H1 (cell line): ENCODE data around the gene MAPT. TPM values are rescaled to one million over a fixed set of nuclear protein-coding genes. Genes with fewer than 3 reads are reported as not detected.

ENCODE experiments used
- CTCF ChIA-PET: fragments of 300-600 bp; sonication (Branson Sonifier 250); formaldehyde crosslinking; loops from one replicate; lab custom pipeline; 2021; ENCODE audit not compliant: partially characterized antibody; lab: Charles Lee
- POLR2A ChIA-PET: fragments of 300-600 bp; sonication (Branson Sonifier 250); formaldehyde crosslinking; loops from one replicate; lab custom pipeline; 2021; ENCODE audit warnings: inconsistent platforms; ENCODE audit not compliant: partially characterized antibody; lab: Charles Lee
- DNase-seq, 2 experiments: peaks; one replicate each; pipeline versions ENCODE4 v3.0.0 to v3.0.0-alpha.2; 2010 to 2022; ENCODE audit warnings: low spot score in 2 of 2, low read depth in 1 of 2, mixed read lengths in 1 of 2
- FAIRE-seq: peaks from 2 replicates; lab custom pipeline; 2011; peaks lifted over from hg19 to GRCh38; lab: Jason Lieb, UNC
- H2AFZ ChIP-seq: 2 replicates; pipeline ENCODE4 v1.8.1; 2012; ENCODE audit warnings: low read length, inconsistent platforms
- H2AK5ac ChIP-seq: 2 replicates; pipeline ENCODE4 v1.6.1; 2013; ENCODE audit warnings: low read depth, low read length
- H2BK120ac ChIP-seq: replicated peaks from 2 replicates; pipeline ENCODE3; 2013; ENCODE audit warnings: low read depth, low read length, inconsistent platforms
- H2BK12ac ChIP-seq: 2 replicates; pipeline ENCODE4 v1.6.1; 2013; ENCODE audit warnings: low read depth, low read length
- H2BK15ac ChIP-seq: 2 replicates; pipeline ENCODE4 v1.6.1; 2013; ENCODE audit warnings: low read length
- H2BK20ac ChIP-seq: 2 replicates; pipeline ENCODE4 v1.6.1; 2013; ENCODE audit warnings: low read length
- H2BK5ac ChIP-seq: 2 replicates; pipeline ENCODE4 v1.6.1; 2013; ENCODE audit warnings: low read depth, low read length
- H3K14ac ChIP-seq: 2 replicates; pipeline ENCODE4 v1.6.1; 2013; ENCODE audit warnings: inconsistent platforms; ENCODE audit not compliant: insufficient read length
- H3K18ac ChIP-seq: 2 replicates; pipeline ENCODE4 v1.6.1; 2013; ENCODE audit warnings: low read length; ENCODE audit errors: extremely low read depth
- H3K23ac ChIP-seq: 2 replicates; pipeline ENCODE4 v1.6.1; 2013; ENCODE audit warnings: inconsistent platforms; ENCODE audit not compliant: insufficient read length
- H3K23me2 ChIP-seq: 2 replicates; pipeline ENCODE4 v1.6.1; 2013; ENCODE audit warnings: low read depth, low read length
- H3K27ac ChIP-seq: 2 replicates; pipeline ENCODE4 v1.6.1; 2011; ENCODE audit warnings: low read depth, low read length, inconsistent platforms
- H3K27me3 ChIP-seq, 4 experiments: replicated peaks in 1 of 4; 1 replicate in 1 of 4; 2 replicates in 3 of 4; pipeline versions ENCODE4 v1.6.1 to v1.8.1; 2011 to 2013; ENCODE audit warnings: low read length in 3 of 4, mild to moderate bottlenecking in 3 of 4, inconsistent platforms in 2 of 4, mixed read lengths in 2 of 4, moderate library complexity in 1 of 4; ENCODE audit not compliant: control insufficient read depth in 3 of 4, insufficient read depth in 3 of 4; ENCODE audit errors: extremely low read depth in 1 of 4
- H3K36me3 ChIP-seq, 4 experiments: 2 replicates each; pipeline versions ENCODE4 v1.6.1 to v1.8.1; 2011 to 2013; ENCODE audit warnings: mild to moderate bottlenecking in 4 of 4, low read length in 3 of 4, moderate library complexity in 2 of 4, control low read depth in 1 of 4, inconsistent platforms in 1 of 4; ENCODE audit not compliant: insufficient read depth in 4 of 4, control insufficient read depth in 2 of 4
- H3K4ac ChIP-seq: replicated peaks from 2 replicates; pipeline ENCODE3; 2013; ENCODE audit warnings: low read length, low read depth, mixed read lengths, inconsistent platforms; ENCODE audit not compliant: insufficient read length
- H3K4me1 ChIP-seq, 4 experiments: replicated peaks in 1 of 4; 1 replicate in 1 of 4; 2 replicates in 3 of 4; pipeline versions ENCODE4 v1.6.1 to v1.8.1; 2011 to 2013; ENCODE audit warnings: low read length in 3 of 4, inconsistent platforms in 2 of 4, mixed read lengths in 1 of 4; ENCODE audit not compliant: insufficient read depth in 4 of 4, control insufficient read depth in 3 of 4
- H3K4me2 ChIP-seq, 2 experiments: 2 replicates each; pipeline versions ENCODE4 v1.6.1 to v1.8.1; 2011 to 2013; ENCODE audit warnings: low read depth in 2 of 2, low read length in 2 of 2, control low read depth in 1 of 2, inconsistent platforms in 1 of 2, mild to moderate bottlenecking in 1 of 2; ENCODE audit not compliant: insufficient read depth in 1 of 2
- H3K4me3 ChIP-seq, 4 experiments: fragments of 200-600, 300-600 bp in 1 of 4; sonication (generic), shearing (Covaris generic), sonication (Bioruptor Twin) in 1 of 4; 2 replicates each; pipeline versions ENCODE4 v1.5.1 to v1.8.1; 2011 to 2016; ENCODE audit warnings: low read length in 4 of 4, low read depth in 3 of 4, control low read depth in 2 of 4, inconsistent platforms in 2 of 4, mild to moderate bottlenecking in 2 of 4, mixed read lengths in 1 of 4, moderate library complexity in 1 of 4; ENCODE audit not compliant: insufficient read depth in 2 of 4; ENCODE audit errors: extremely low read depth in 1 of 4
- H3K56ac ChIP-seq: replicated peaks from 2 replicates; pipeline ENCODE3; 2013; ENCODE audit warnings: low read depth, mild to moderate bottlenecking, mixed read lengths, low read length, inconsistent platforms; ENCODE audit not compliant: insufficient read length
- H3K79me1 ChIP-seq: 2 replicates; pipeline ENCODE4 v1.6.1; 2013; ENCODE audit warnings: low read depth, low read length, control low read depth
- H3K79me2 ChIP-seq, 2 experiments: 2 replicates each; pipeline versions ENCODE4 v1.6.1 to v1.8.1; 2012 to 2013; ENCODE audit warnings: low read length in 2 of 2, mild to moderate bottlenecking in 2 of 2, inconsistent platforms in 1 of 2; ENCODE audit not compliant: insufficient read depth in 2 of 2, control insufficient read depth in 1 of 2
- H3K9ac ChIP-seq, 4 experiments: replicated peaks in 1 of 4; 1 replicate in 1 of 4; 2 replicates in 3 of 4; pipeline versions ENCODE4 v1.6.1 to v1.8.1; 2011 to 2013; ENCODE audit warnings: low read depth in 3 of 4, low read length in 3 of 4, control low read depth in 2 of 4, mild to moderate bottlenecking in 2 of 4, moderate library complexity in 2 of 4, inconsistent platforms in 1 of 4; ENCODE audit errors: extremely low read depth in 1 of 4
- H3K9me3 ChIP-seq, 2 experiments: 2 replicates each; pipeline versions ENCODE4 v1.6.1 to v1.8.1; 2012 to 2013; ENCODE audit warnings: mild to moderate bottlenecking in 2 of 2, moderate library complexity in 2 of 2, control low read depth in 1 of 2, inconsistent platforms in 1 of 2, low read depth in 1 of 2, low read length in 1 of 2, mixed read lengths in 1 of 2; ENCODE audit not compliant: insufficient read depth in 2 of 2
- H4K20me1 ChIP-seq, 2 experiments: replicated peaks in 1 of 2; 2 replicates each; pipeline versions ENCODE3 to v1.8.1; 2011 to 2013; ENCODE audit warnings: inconsistent platforms in 2 of 2, low read length in 2 of 2, mild to moderate bottlenecking in 1 of 2; ENCODE audit not compliant: insufficient read depth in 2 of 2, control insufficient read depth in 1 of 2
- H4K5ac ChIP-seq: 2 replicates; pipeline ENCODE4 v1.6.1; 2013; ENCODE audit warnings: low read length, low read depth, mixed read lengths, inconsistent platforms; ENCODE audit not compliant: insufficient read length
- H4K8ac ChIP-seq: 2 replicates; pipeline ENCODE4 v1.8.0; 2013; ENCODE audit warnings: mild to moderate bottlenecking, moderate library complexity, low read length, inconsistent platforms; ENCODE audit not compliant: insufficient read depth; ENCODE audit errors: extremely low read depth
- H4K91ac ChIP-seq: replicated peaks from 2 replicates; pipeline ENCODE3; 2013; ENCODE audit warnings: low read length, mixed read lengths, inconsistent platforms; ENCODE audit not compliant: insufficient read length
- ASH2L ChIP-seq: fragments of 200-600, 300-600 bp; sonication (generic); IDR thresholded peaks from one replicate; pipeline ENCODE4 v1.7.1; 2017; ENCODE audit warnings: low read length
- BACH1 ChIP-seq: IDR thresholded peaks from 2 replicates; pipeline ENCODE4 v1.6.1; 2012; ENCODE audit warnings: low read length, improper control_type of control experiment
- BRCA1 ChIP-seq: IDR thresholded peaks from 2 replicates; pipeline ENCODE4 v1.6.1; 2012; ENCODE audit warnings: low read depth, low read length, improper control_type of control experiment
- EP300 ChIP-seq, 2 experiments: IDR thresholded peaks; 1 replicate in 1 of 2; 2 replicates in 1 of 2; pipeline ENCODE4 v1.6.1; 2011 to 2012; ENCODE audit warnings: low read depth in 2 of 2, low read length in 2 of 2, mild to moderate bottlenecking in 2 of 2, borderline replicate concordance in 1 of 2, inconsistent platforms in 1 of 2, moderate library complexity in 1 of 2
- EZH2 ChIP-seq: fragments of 200-600 bp; sonication (generic); IDR thresholded peaks from 2 replicates; pipeline ENCODE4 v1.7.1; 2012; ENCODE audit warnings: low read depth, mild to moderate bottlenecking, moderate library complexity, low read length, inconsistent platforms; ENCODE audit not compliant: severe bottlenecking
- FOSL1 ChIP-seq: IDR thresholded peaks from 2 replicates; pipeline ENCODE4 v1.6.1; 2011; ENCODE audit warnings: mild to moderate bottlenecking, low read depth, low read length, moderate library complexity; ENCODE audit not compliant: insufficient read depth
- HDAC2 ChIP-seq, 2 experiments: fragments of 300-600 bp in 1 of 2; sonication (generic) in 1 of 2; IDR thresholded peaks; 2 replicates each; pipeline ENCODE4 v1.6.1; 2011 to 2012; ENCODE audit warnings: low read depth in 2 of 2, low read length in 2 of 2, mild to moderate bottlenecking in 2 of 2, moderate library complexity in 2 of 2, borderline replicate concordance in 1 of 2, inconsistent platforms in 1 of 2
- POLR2AphosphoS5 ChIP-seq: IDR thresholded peaks from 2 replicates; pipeline ENCODE4 v1.6.1; 2011; ENCODE audit warnings: low read depth, low read length
- POU5F1 ChIP-seq: IDR thresholded peaks from 2 replicates; pipeline ENCODE4 v1.6.1; 2011; ENCODE audit warnings: low read depth, mild to moderate bottlenecking, low read length, moderate library complexity
- RFX5 ChIP-seq: IDR thresholded peaks from 2 replicates; pipeline ENCODE4 v1.6.1; 2011; ENCODE audit warnings: low read depth, low read length, improper control_type of control experiment, borderline replicate concordance
- SAP30 ChIP-seq: fragments of 300-600 bp; sonication (generic); IDR thresholded peaks from 2 replicates; pipeline ENCODE4 v1.7.1; 2012; ENCODE audit warnings: low read length, moderate library complexity, mild to moderate bottlenecking, inconsistent platforms; ENCODE audit not compliant: insufficient read depth, insufficient replicate concordance
- SRF ChIP-seq: IDR thresholded peaks from 2 replicates; pipeline ENCODE4 v1.6.1; 2011; ENCODE audit warnings: mild to moderate bottlenecking, low read depth, low read length, moderate library complexity
- TAF1 ChIP-seq: IDR thresholded peaks from 2 replicates; pipeline ENCODE4 v1.6.1; 2011; ENCODE audit warnings: mild to moderate bottlenecking, low read depth, low read length
- YY1 ChIP-seq: IDR thresholded peaks from 2 replicates; pipeline ENCODE4 v1.6.1; 2011; ENCODE audit warnings: low read depth, mild to moderate bottlenecking, low read length
- WGBS, 2 experiments: shearing (Covaris generic) in 1 of 2; methylation state at CpG; one replicate each; pipeline versions ENCODE4 v1.1.6 to v1.1.7; 2013 to 2015; ENCODE audit warnings: low lambda C conversion rate in 2 of 2, mixed read lengths in 2 of 2, inconsistent platforms in 1 of 2, low coverage in 1 of 2, missing lambda C conversion rate in 1 of 2; ENCODE audit not compliant: insufficient replicate concordance in 2 of 2, insufficient coverage in 1 of 2, insufficient read length in 1 of 2; ENCODE audit errors: extremely low coverage in 1 of 2, missing lambda C conversion rate in 1 of 2; 5-methylcytosine and 5-hydroxymethylcytosine counted together
- polyA plus RNA-seq, 7 experiments: library from polyadenylated mRNA; depleted of rRNA in 3 of 7; stranded (reverse) in 5 of 7; unstranded in 2 of 7; fragments of >200 nt in 5 of 7; fragments of 200-250 nt in 2 of 7; gene quantifications; 1 replicate in 5 of 7; 2 replicates in 1 of 7; 4 replicates in 1 of 7; pipeline versions ENCODE4 v1.2.1 to v1.2.3, GENCODE V29; 2011 to 2013; ENCODE audit warnings: missing spikeins in 2 of 7, mixed read lengths in 2 of 7
- total RNA-seq: library from RNA; stranded (reverse); fragmentation: NEBNext Ultra II Directional; extraction: Animal tissue kit (Norgen Biotek cat#: 25700); gene quantifications from 2 replicates; pipeline ENCODE4 v1.2.1, GENCODE V29; 2021

Gene MAPT
- total and polyA plus RNA-seq, 2 of the 8 experiments (the other 6 are each of a cell fraction or from before 2014, with no cell fraction given) = 0.54 to 1.7 TPM

- no peaks in the 10 kb centered on the region for H3K23me2 ChIP-seq
- no peaks in the 10 kb centered on the region for H3K9me3 ChIP-seq
- no peak overlapping the region for H4K8ac ChIP-seq
- H3K56ac ChIP-seq = no peak overlapping the region
- WGBS, 2 experiments = 96% methylated on average over 6 of the region's 6 CpGs; no CpG with 5 or more reads in 1 of the 2 experiments
- H3K14ac ChIP-seq = no peak overlapping the region
- no peak overlapping the region for H2BK12ac ChIP-seq
- H4K20me1 ChIP-seq = no peaks in the 10 kb centered on the region
- H3K4ac ChIP-seq = no peak overlapping the region
- no peak overlapping the region for H3K23ac ChIP-seq
- peaks cover 0 to 12% (median 11%) of the 10 kb centered on the region in 4 experiments; a peak in 6 of 7 replicates for H3K27me3 ChIP-seq
- H3K9ac ChIP-seq = no peak overlapping the region
- H2AFZ ChIP-seq = no peak overlapping the region
- no peak overlapping the region for H2AK5ac ChIP-seq
- no peak overlapping the region for H3K4me2 ChIP-seq
- H4K91ac ChIP-seq = no peak overlapping the region
- DNase-seq (no peak), FAIRE-seq (no peak)
- H3K4me3 ChIP-seq = no peak overlapping the region
- H3K4me1 ChIP-seq = peaks cover 0 to 6% (median 2%) of the 10 kb centered on the region in 4 experiments; a peak in 4 of 7 replicates
- H3K79me2 ChIP-seq = no peaks in the 10 kb centered on the region
- H3K36me3 ChIP-seq = no peaks in the 10 kb centered on the region
- no peak overlapping the region for H2BK5ac ChIP-seq
- CTCF ChIA-PET = interaction anchor here (1.5 kb wide), 1 partner anchor 49 kb away, joined by 3 read pairs; no protein-coding TSS in a partner anchor
- H3K27ac ChIP-seq = no peak overlapping the region
- no peaks in the 10 kb centered on the region for H3K79me1 ChIP-seq
- no peak overlapping the region for H2BK15ac ChIP-seq
- H4K5ac ChIP-seq = no peak overlapping the region
- POLR2A ChIA-PET = no interaction called here
- H2BK120ac ChIP-seq = no peak overlapping the region
- H3K18ac ChIP-seq = no peak overlapping the region
- H2BK20ac ChIP-seq = no peak overlapping the region
- TF ChIP-seq SRF (no peak), EZH2 (no peak), HDAC2 (IDR thresholded peaks at IDR 0.05; ENCODE audit: borderline replicate concordance in 1 of 2, low read depth in 2 of 2, low read length in 2 of 2) (no peak), POLR2AphosphoS5 (no peak), EP300 (IDR thresholded peaks at IDR 0.05; ENCODE audit: borderline replicate concordance in 1 of 2, low read depth in 2 of 2, low read length in 2 of 2) (no peak), BACH1 (no peak), BRCA1 (no peak), YY1 (no peak), FOSL1 (no peak), POU5F1 (no peak), SAP30 (no peak), RFX5 (no peak), ASH2L (no peak), TAF1 (no peak)
Observed at GRCh38 chr17:45952814-45953320, 58.5 kb downstream of the MAPT start.
